Fibroblast of peridontal ligament (primary cell): ENCODE data around the gene TEKT3.
A peak's percentile ranks its signal among the peaks of the same experiment; 100 is the strongest.

Source experiments
- DNase-seq: peaks from one replicate; pipeline ENCODE4 v3.0.0-alpha.2; 2010; ENCODE audit errors: extremely low read depth

The TEKT3 gene

DNA sequence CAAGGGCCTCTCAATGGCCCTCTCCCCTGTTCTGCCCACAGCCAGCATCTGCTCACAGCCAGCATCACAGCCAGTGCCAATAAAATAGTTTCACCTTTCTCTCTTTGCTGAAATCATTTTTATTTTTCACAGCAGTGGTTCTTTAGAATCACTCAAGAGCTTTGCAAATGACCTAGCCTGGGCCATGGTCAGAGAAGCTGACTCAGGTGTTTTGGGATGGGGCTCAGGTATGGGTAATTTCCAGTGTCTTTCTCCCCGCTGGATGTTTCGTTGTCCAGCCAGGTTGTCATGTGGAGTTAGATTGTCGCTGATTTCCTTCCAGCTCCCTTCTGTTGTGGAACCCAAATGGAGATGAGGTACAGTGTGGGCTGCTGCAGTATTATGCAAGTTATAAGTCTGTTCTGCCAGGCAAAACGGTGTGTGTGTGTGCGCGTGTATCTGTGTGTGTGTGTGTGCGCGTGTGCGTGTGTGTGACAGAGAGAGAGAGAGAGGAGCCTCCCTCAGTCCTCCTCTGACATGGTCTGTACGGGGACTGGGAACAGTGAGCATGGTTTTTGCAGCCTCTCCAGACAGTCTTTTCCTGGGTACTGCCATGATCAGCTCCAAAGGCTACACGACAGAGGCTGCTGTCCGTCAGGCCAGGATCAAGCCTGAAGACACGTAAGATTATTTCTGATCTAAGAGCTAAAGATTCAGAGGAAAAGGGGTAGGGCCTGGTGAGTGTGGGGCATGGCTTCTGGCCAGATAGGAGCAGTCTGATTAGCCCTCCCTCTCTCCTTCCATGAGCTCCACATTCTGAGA lies 74.9 kb downstream of the TEKT3 start:
- DNase-seq: no peak

GRCh38 chr17:15265131-15265530 lies 76.3 kb downstream of the TEKT3 start, which contains the start of gene PMP22:
Gene PMP22, minus strand, starts transcription at chr17:15265326. Its CDS starts 4,599 bp downstream, at chr17:15260727.
- peak; percentile 67 for DNase-seq

GRCh38 chr17:15264542-15264941 lies 76.9 kb downstream of the TEKT3 start:
- no peak for DNase-seq

DNA sequence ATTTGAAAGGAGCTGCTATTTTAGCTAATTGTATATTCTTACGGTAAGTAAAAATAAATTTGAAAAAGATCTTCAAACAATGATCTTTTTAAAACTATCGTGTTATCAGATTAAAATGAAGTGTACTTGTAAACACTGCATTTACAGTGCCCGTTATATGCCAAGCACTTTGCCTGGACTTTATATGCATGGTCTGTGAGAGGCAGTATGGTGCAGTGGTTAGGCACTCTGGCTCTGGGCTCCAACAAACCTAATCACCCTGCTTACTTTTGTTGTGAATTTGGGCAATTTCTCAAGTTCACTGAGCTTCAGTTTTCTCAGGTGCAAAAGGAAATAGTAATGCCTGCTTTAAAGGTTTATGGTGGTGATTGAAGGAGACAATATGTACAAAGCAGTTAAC lies 77.7 kb downstream of the TEKT3 start:
- DNase-seq: no peak

DNA sequence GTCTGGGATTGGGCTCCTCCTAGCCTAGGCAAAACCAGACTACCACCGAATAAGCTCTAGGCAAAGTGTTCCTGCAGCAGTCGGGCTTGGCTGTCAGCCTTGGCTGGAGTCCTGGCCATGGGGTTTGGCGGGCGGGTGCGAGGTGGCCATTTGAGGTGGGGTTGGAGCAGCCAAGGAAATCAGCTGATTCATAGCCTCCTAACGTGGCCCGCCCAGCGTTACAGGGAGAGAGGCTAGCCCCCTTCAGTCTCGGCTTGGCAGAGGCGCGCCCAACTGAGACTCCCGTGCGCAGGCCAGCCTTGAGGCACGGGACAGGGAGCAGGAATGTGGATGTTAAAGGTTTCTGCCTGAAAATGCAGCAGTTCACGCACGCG lies 78.2 kb downstream of the TEKT3 start:
- peak; percentile 92 for DNase-seq

GRCh38 chr17:15262291-15263205 lies 78.8 kb downstream of the TEKT3 start:
- DNase-seq: peak; percentile 90

DNA sequence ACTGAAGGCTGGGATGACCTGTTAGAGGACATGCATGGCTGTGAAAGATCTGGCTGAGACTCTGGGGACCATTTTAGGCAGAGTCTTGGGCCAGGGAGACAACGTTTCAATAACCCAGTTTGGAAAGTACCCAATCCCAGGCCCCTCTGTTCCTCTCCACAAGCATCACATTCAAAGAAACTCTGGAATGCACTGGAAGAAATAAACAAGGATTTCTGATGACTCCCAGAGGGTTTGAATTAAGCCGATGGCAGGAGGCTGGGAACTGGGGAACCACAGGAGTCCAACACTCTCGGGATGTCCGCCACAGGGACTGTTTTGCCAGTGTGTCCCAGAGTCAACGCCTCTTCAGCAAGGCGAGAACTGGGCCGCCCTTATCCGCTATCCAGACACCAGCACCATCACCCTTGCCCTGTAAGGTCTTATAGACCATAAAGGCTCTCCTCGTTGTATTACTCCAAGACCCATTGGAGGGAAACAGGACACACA lies 79.6 kb downstream of the TEKT3 start:
- peak; percentile 47 for DNase-seq

- DNase-seq: peak; percentile 56
Observed at GRCh38 chr17:15261258-15261801, 80.1 kb downstream of the TEKT3 start.

DNA sequence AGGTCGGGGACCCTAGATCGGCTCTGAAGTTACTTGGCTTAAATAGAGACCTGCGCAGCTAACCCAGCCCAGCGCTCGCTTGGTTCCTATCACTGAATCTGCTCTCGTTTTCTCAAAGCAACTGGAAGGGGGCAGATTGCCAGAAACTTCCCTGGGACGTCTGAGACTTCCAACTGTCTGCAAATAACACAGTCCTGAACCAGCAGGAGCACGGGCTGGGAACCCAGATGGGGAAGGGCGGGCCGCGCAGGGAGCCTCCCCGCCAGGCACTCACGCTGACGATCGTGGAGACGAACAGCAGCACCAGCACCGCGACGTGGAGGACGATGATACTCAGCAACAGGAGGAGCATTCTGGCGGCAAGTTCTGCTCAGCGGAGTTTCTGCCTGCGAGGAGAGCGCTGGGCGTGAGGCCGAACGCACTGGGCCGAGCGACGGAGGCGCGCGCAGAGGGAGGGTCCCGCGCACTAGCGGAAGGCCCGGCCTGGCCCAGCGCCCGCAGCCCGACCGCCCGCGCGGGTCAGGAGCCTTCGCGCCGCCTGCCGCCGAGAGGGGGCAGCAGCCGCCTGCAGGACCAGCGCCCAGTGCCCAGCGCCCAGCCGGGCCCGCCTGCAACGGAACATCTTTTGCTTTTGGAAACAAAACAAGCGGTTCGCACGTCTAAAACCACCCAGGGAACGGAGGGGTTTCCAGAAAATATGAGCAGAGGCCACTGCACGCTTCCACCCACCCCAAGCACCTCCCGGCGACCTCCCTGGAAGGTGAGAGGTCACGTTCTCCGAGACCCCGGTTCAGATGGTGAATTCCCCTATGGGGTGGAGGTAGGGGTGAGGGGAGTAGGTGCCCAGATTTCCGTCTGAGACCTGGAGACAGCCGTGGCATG lies 80.8 kb downstream of the TEKT3 start:
- peak; percentile 87 for DNase-seq

DNA sequence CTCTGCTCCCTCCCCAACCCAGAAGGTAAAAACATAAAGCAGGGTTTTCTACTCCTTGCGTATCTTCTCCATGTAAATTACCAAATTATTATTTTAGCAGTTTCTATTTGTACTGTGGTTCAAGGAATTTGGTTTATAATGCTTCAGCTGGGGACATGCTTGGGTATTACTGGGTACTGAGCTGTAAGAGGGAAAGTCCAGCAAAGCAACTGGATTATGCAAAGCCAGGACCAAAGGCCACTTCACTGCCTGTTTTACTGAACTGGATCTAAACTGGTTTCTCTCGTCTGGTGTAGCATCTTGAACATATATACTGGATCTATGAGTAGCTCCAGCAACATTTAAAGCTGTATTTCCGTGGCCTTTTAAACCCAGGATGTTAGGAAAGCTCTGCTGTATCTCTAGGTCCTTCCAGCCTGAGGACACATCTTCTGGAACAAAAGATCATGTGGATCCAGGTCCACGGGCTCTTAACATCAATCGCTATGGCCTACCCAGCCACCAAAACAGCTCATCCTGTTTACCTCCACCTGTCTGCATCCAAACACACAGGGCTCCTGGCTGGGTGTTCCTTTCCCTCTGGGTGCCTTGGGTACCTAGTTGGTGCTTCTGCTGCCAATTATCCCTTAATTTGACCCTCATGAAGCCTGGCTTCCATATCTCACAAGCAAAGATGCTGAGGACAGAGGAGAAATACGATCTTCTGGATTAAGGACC lies 83.4 kb downstream of the TEKT3 start:
- DNase-seq: no peak

DNA sequence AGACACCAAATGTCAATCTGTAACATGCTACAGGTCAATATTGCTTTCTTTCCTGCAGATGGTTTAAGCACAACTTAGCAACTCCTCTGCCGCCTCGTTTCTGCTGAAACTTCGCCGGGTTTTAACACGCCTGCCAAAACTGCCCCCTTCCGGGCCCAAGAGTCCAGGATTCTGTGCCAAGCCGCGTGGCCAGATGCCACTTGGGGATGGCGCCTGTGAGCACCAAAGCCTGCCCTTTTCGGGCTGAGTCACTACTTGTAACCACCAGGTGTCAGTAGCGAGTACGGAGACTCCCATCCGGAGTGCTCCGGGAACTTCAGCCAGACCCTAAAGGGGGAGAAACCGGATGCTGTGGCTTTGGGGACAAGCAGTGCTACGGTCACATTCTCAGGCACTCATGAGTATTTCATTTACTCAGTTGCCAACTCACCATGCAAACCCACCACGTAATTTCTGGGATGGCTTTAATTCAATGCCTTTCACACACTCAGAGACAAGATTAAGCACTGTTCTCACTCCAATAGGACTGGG lies 84.1 kb downstream of the TEKT3 start:
- DNase-seq: peak; percentile 90

DNA sequence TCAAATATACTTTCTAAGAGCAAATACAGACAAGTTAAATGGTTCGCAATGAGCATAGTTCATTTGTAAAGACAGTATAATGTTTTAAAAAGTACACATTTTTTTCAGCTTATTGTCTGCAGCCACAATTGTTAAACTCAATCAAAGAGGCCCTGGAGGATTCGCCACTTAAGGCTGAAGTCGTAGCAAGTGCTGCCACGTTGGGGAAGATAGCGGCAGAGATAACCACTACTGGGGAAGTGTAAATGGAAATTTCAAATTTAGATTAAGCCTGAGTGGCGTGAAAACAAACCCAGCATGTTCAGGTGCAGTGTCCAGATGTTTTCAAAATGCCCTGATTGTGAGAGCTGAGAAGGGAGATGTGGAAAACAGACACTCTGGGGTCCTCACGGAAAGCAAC lies 84.7 kb downstream of the TEKT3 start:
- DNase-seq: no peak

DNA sequence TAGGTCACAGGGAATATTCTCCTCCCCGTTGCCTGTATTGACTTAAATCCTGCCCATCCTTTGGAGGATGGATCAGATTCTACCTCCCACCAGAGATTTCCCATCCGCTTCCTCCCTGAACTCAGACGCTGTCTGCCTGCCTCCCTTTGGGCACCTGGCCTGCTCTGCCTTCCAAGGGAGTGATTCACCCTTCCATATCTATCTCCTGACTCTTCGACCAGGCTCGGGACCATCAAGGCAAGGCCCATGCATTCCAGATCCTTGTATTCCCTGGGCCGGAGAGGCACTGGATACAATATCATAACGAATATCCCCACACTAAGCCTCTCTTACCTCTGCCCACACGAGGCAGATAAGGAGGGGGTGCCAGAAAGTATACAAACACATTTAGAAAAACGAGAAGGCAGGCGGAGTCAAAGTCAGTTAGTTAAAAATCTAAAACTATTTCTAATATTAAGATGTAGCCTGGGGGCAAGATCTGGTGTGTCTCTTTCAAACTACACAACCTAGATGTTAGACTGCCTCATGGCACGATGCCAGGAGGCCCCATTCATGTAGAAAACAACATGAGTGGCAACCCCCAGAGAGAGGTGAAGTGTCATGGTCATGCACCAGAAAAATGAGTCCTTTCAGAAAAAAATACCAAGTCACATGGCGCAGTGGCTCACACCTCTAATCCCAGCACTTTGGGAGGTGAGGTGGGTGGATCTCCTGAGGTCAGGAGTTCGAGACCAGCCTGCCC lies 85.5 kb downstream of the TEKT3 start:
- DNase-seq: no peak
